Neural progenitor cell (in vitro differentiated cells): Measurements from ENCODE around the gene PRDX5. TPM values are rescaled to one million over a fixed set of nuclear protein-coding genes. Genes with fewer than 3 reads are reported as not detected.
"Not testable (repeated sequence)": the region's sequence is repeated elsewhere in the genome, so short reads cannot be mapped to it uniquely, and the experiment has no call there.

Experiments
- DNase-seq: peaks from one replicate; pipeline ENCODE4 v3.0.0-alpha.2; 2016; ENCODE audit warnings: low spot score
- H2AFZ ChIP-seq: fragments of 200-600 bp; sonication (generic); replicated peaks from 2 replicates; pipeline ENCODE4 v1.6.1; 2016; ENCODE audit warnings: antibody characterized with exemption
- H3F3A ChIP-seq: fragments of 200-600 bp; sonication (generic); 2 replicates; pipeline ENCODE4 v1.6.1; 2016; ENCODE audit warnings: antibody characterized with exemption, low read depth
- H3K27ac ChIP-seq: fragments of 200-600 bp; sonication (generic); 2 replicates; pipeline ENCODE4 v1.5.1; 2016; ENCODE audit warnings: mild to moderate bottlenecking
- H3K27me3 ChIP-seq: fragments of 200-600 bp; sonication (generic); 2 replicates; pipeline ENCODE4 v1.6.1; 2016; ENCODE audit warnings: mild to moderate bottlenecking, moderate library complexity
- H3K36me3 ChIP-seq: fragments of 200-600 bp; sonication (generic); 2 replicates; pipeline ENCODE4 v1.5.1; 2016
- H3K4me1 ChIP-seq: fragments of 200-600 bp; sonication (generic); 2 replicates; pipeline ENCODE4 v1.6.1; 2016; ENCODE audit warnings: mixed run types
- H3K4me2 ChIP-seq: fragments of 200-600 bp; sonication (generic); 2 replicates; pipeline ENCODE4 v1.6.1; 2016
- H3K4me3 ChIP-seq: fragments of 200-600 bp; sonication (generic); 2 replicates; pipeline ENCODE4 v1.5.1; 2016
- H3K79me2 ChIP-seq: fragments of 200-600 bp; sonication (generic); 2 replicates; pipeline ENCODE4 v1.6.1; 2016; ENCODE audit warnings: low read depth
- H3K9ac ChIP-seq: fragments of 200-600 bp; sonication (generic); 2 replicates; pipeline ENCODE4 v1.6.1; 2016
- H3K9me3 ChIP-seq: fragments of 200-600 bp; sonication (generic); 2 replicates; pipeline ENCODE4 v1.5.1; 2016; ENCODE audit warnings: low read depth
- H4K20me1 ChIP-seq: fragments of 200-600 bp; sonication (generic); 2 replicates; pipeline ENCODE4 v1.6.1; 2016; ENCODE audit warnings: low read depth
- H3K27ac Mint-ChIP-seq: 3 replicates; pipeline ENCODE4 v1.8.0; 2021; ENCODE audit warnings: mixed read lengths
- H3K27me3 Mint-ChIP-seq: 2 replicates; pipeline ENCODE4 v1.8.0; 2022; ENCODE audit warnings: low read depth, mild to moderate bottlenecking, inconsistent platforms, moderate library complexity, mixed read lengths; ENCODE audit not compliant: insufficient read depth
- H3K36me3 Mint-ChIP-seq: 3 replicates; pipeline ENCODE4 v1.8.0; 2021; ENCODE audit warnings: mixed read lengths
- H3K4me1 Mint-ChIP-seq: 3 replicates; pipeline ENCODE4 v1.8.0; 2021; ENCODE audit warnings: mixed read lengths
- H3K4me3 Mint-ChIP-seq: 3 replicates; pipeline ENCODE4 v1.8.0; 2021; ENCODE audit warnings: mild to moderate bottlenecking, moderate library complexity, mixed read lengths
- H3K9me3 Mint-ChIP-seq: 3 replicates; pipeline ENCODE4 v1.8.0; 2020; ENCODE audit warnings: mixed read lengths
- EZH2 ChIP-seq: fragments of 200-600 bp; sonication (generic); IDR thresholded peaks from 2 replicates; pipeline ENCODE4 v1.6.1; 2017; ENCODE audit warnings: antibody characterized with exemption, mild to moderate bottlenecking, moderate library complexity
- EZH2phosphoT487 ChIP-seq: fragments of 200-600 bp; sonication (generic); IDR thresholded peaks from 2 replicates; pipeline ENCODE4 v1.6.1; 2017; ENCODE audit warnings: antibody characterized with exemption
- total RNA-seq: library from RNA; depleted of rRNA; stranded (reverse); fragments of >200 nt; gene quantifications from 2 replicates; pipeline ENCODE4 v1.2.3, GENCODE V29; 2015; ENCODE audit warnings: low replicate concordance
- TF ChIP-seq, protein P1 (sequence below): fragments of 200-600 bp; sonication (generic); IDR thresholded peaks from 2 replicates; pipeline ENCODE4 v1.5.1; 2017; ENCODE audit warnings: antibody characterized with exemption, mild to moderate bottlenecking

Gene PRDX5
- total RNA-seq, 1 donor from 2014 or later: 111 TPM

DNA sequence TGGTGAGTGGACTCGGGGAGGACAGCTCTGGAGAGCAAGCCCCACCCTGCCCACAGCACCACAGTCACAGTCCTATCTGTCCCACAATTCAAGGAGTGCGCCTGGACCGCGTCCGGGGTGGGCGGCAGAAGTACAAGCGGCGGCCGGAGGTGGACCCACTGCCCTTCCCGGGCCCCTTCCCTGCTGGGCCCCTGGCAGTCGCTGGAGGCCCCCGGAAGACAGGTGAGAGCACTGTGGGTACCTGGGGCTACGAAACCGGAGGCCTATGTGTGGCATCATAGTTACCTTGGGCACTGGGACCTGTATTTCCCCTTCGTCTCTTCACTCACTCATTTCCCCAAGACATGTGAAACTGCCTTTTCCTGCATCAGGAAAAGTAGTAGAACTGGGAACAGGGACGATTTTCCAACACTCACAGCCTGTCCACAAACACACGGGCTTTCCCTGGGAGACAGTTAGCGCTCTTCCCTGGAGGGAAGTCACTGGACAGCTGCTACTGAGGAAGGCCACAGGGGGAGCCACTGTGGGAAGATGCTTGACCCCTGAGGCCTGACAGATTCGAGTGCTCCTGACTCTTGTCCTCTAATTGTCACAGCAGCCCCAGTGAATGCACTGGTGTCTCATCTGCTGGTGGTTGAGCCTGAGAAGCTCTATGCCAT is 3.6 kb upstream of the PRDX5 start:
- no peak overlapping the region for H3K9ac ChIP-seq
- TF ChIP-seq, protein P1, sequence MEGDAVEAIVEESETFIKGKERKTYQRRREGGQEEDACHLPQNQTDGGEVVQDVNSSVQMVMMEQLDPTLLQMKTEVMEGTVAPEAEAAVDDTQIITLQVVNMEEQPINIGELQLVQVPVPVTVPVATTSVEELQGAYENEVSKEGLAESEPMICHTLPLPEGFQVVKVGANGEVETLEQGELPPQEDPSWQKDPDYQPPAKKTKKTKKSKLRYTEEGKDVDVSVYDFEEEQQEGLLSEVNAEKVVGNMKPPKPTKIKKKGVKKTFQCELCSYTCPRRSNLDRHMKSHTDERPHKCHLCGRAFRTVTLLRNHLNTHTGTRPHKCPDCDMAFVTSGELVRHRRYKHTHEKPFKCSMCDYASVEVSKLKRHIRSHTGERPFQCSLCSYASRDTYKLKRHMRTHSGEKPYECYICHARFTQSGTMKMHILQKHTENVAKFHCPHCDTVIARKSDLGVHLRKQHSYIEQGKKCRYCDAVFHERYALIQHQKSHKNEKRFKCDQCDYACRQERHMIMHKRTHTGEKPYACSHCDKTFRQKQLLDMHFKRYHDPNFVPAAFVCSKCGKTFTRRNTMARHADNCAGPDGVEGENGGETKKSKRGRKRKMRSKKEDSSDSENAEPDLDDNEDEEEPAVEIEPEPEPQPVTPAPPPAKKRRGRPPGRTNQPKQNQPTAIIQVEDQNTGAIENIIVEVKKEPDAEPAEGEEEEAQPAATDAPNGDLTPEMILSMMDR: no peak
- TF ChIP-seq EZH2phosphoT487: no peak

DNA sequence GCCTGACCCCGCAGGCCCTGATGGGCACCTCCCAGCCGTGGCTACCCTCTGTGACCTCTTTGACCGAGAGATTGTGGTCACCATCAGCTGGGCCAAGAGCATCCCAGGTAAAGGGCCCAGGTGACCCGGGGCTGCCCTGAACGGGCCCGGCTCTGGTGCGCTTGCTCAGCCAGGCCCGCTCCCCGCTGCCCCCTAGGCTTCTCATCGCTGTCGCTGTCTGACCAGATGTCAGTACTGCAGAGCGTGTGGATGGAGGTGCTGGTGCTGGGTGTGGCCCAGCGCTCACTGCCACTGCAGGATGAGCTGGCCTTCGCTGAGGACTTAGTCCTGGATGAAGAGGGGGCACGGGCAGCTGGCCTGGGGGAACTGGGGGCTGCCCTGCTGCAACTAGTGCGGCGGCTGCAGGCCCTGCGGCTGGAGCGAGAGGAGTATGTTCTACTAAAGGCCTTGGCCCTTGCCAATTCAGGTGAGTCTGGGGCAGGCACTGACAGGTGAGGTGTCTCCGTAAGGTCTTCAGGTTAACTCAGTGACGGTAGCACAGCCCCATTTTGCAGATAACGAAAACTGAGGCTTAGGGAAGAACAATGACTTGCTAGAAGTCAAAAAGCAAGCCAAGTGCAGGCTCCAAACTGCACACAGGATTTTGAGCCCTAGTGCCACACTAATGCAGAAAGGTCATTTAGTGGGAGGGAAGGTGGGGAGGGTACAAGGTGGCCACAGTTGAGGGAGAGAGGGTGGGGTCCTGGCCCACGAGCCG is 2.9 kb upstream of the PRDX5 start:
- Histone ChIP-seq H3K27me3 (no peaks in the 10 kb centered on the region), H3K36me3 (no peaks in the 10 kb centered on the region), H3K4me2 (no peak overlapping the region), H3K27ac (no peak overlapping the region), H3K4me3 (no peak overlapping the region), H3K9me3 (no peaks in the 10 kb centered on the region), H3K9ac (no peak overlapping the region), H3K79me2 (peaks cover 26% of the 10 kb centered on the region), H4K20me1 (peaks cover 12% of the 10 kb centered on the region), H2AFZ (no peak overlapping the region), H3F3A (peaks cover 29% of the 10 kb centered on the region), H3K4me1 (peaks cover 12% of the 10 kb centered on the region)
- no peak for DNase-seq
- peak overlapping the region; percentile 43 for H3K4me3 Mint-ChIP-seq
- no peaks in the 10 kb centered on the region for H3K9me3 Mint-ChIP-seq
- peaks cover 16% of the 10 kb centered on the region for H3K4me1 Mint-ChIP-seq
- H3K36me3 Mint-ChIP-seq: peaks cover 2% of the 10 kb centered on the region
- TF ChIP-seq, protein P1: no peak
- TF ChIP-seq EZH2phosphoT487 (no peak), EZH2 (no peak)
- peaks cover 6% of the 10 kb centered on the region for H3K27me3 Mint-ChIP-seq
- H3K27ac Mint-ChIP-seq: no peak overlapping the region

More for the DNA sequence above, 3.6 kb upstream of the PRDX5 start:
- H3K9me3 Mint-ChIP-seq: no peaks in the 10 kb centered on the region
- peaks cover 12% of the 10 kb centered on the region for H3K4me1 ChIP-seq
- H2AFZ ChIP-seq: no peak overlapping the region
- H4K20me1 ChIP-seq: peaks cover 12% of the 10 kb centered on the region
- H3K36me3 Mint-ChIP-seq: peaks cover 2% of the 10 kb centered on the region
- H3K36me3 ChIP-seq: no peaks in the 10 kb centered on the region
- no peaks in the 10 kb centered on the region for H3K9me3 ChIP-seq
- peaks cover 5% of the 10 kb centered on the region for H3K27me3 Mint-ChIP-seq
- H3K4me2 ChIP-seq: no peak overlapping the region
- no peak overlapping the region for H3K27ac ChIP-seq
- no peaks in the 10 kb centered on the region for H3K27me3 ChIP-seq
- H3K79me2 ChIP-seq: peaks cover 26% of the 10 kb centered on the region
- H3K4me3 Mint-ChIP-seq: peak overlapping the region; percentile 55
- peaks cover 15% of the 10 kb centered on the region for H3K4me1 Mint-ChIP-seq
- DNase-seq: no peak
- peaks cover 29% of the 10 kb centered on the region for H3F3A ChIP-seq
- no peak overlapping the region for H3K4me3 ChIP-seq
- peak overlapping the region; percentile 94 for H3K27ac Mint-ChIP-seq

DNA sequence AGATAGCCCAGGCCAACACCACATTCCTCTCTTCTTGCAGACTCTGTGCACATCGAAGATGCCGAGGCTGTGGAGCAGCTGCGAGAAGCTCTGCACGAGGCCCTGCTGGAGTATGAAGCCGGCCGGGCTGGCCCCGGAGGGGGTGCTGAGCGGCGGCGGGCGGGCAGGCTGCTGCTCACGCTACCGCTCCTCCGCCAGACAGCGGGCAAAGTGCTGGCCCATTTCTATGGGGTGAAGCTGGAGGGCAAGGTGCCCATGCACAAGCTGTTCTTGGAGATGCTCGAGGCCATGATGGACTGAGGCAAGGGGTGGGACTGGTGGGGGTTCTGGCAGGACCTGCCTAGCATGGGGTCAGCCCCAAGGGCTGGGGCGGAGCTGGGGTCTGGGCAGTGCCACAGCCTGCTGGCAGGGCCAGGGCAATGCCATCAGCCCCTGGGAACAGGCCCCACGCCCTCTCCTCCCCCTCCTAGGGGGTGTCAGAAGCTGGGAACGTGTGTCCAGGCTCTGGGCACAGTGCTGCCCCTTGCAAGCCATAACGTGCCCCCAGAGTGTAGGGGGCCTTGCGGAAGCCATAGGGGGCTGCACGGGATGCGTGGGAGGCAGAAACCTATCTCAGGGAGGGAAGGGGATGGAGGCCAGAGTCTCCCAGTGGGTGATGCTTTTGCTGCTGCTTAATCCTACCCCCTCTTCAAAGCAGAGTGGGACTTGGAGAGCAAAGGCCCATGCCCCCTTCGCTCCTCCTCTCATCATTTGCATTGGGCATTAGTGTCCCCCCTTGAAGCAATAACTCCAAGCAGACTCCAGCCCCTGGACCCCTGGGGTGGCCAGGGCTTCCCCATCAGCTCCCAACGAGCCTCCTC is 2.0 kb upstream of the PRDX5 start:
- Mint-ChIP-seq H3K4me3 (peak overlapping the region; percentile 95), H3K4me1 (peaks cover 15% of the 10 kb centered on the region)
- Histone ChIP-seq H3K4me2 (peak overlapping the region; percentile 72), H3K4me1 (peaks cover 12% of the 10 kb centered on the region), H3K79me2 (peaks cover 26% of the 10 kb centered on the region), H4K20me1 (peaks cover 12% of the 10 kb centered on the region), H3K4me3 (peak overlapping the region; percentile 82), H3F3A (peaks cover 29% of the 10 kb centered on the region)
- not testable (repeated sequence) for DNase-seq, H2AFZ ChIP-seq, H3K36me3 ChIP-seq, H3K27ac ChIP-seq, H3K9me3 Mint-ChIP-seq, H3K9me3 ChIP-seq, H3K27me3 Mint-ChIP-seq, H3K27me3 ChIP-seq, H3K9ac ChIP-seq, H3K27ac Mint-ChIP-seq, H3K36me3 Mint-ChIP-seq
